ENCODE results near the gene SCMH1. TPM values are rescaled to one million over a fixed set of nuclear protein-coding genes. Genes with fewer than 3 reads are reported as not detected.

SCMH1 gene
- polyA plus RNA-seq, 1 of the 3 experiments (the other 2 are of a cell fraction) = 38.5 TPM

GRCh38 chr1:41056907-41057306 lies 185.2 kb downstream of the SCMH1 start:
- no peak for TF ChIP-seq JUND (IDR thresholded peaks at IDR 0.05)
- no peak for TF ChIP-seq USF1 (IDR thresholded peaks at IDR 0.05; ENCODE audit: borderline replicate concordance, low read depth)
- no peak for TF ChIP-seq TEAD4 (IDR thresholded peaks at IDR 0.05; ENCODE audit: borderline replicate concordance, insufficient read depth)
- TF ChIP-seq SMC3 (IDR thresholded peaks at IDR 0.05; ENCODE audit: low read depth, low read length) = no peak
- no peaks in the 10 kb centered on the region for H4K20me1 ChIP-seq (ENCODE audit: insufficient read depth)

DNA sequence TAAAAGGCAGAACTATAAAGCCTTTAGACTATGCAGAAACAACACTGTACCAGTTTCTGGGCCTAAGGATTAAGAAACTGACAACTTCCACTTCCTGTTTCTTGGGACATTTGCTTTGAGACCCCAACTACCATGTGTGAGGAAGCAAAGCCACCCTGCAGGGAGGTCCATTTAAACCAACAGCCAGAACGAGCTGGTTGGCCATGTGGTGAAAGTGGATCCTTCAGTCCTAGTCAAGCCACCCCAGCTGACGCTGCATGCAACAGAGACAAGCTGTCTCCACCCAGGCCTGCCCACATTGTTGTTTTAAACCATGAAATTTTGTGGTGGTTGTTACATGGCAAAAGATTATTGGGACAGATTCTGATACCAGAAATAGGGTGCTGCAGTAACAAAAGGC lies 188.8 kb downstream of the SCMH1 start:
- Histone ChIP-seq H3K4me2 (no peak overlapping the region), H3K36me3 (replicated peaks in 1 of 2; ENCODE audit: control insufficient read depth in 1 of 2, insufficient read depth in 2 of 2, low read length in 1 of 2) (peaks cover 18 to 21% of the 10 kb centered on the region in 2 experiments), H2AFZ (ENCODE audit: low read depth) (no peak overlapping the region), H3K9me2 (no peaks in the 10 kb centered on the region), H3K9ac (no peak overlapping the region), H3K79me2 (ENCODE audit: insufficient read depth) (no peaks in the 10 kb centered on the region), H4K20me1 (ENCODE audit: insufficient read depth) (no peaks in the 10 kb centered on the region), H3K27me3 (ENCODE audit: insufficient read depth) (no peaks in the 10 kb centered on the region), H3K9me3 (no peaks in the 10 kb centered on the region), H3K4me1 (ENCODE audit: control insufficient read depth in 1 of 2, insufficient read depth in 2 of 2, low read depth in 1 of 2, low read length in 1 of 2) (no peaks in the 10 kb centered on the region), H3K4me3 (ENCODE audit: low read depth in 2 of 2, low read length in 1 of 2) (no peak overlapping the region), H3F3A (replicated peaks; ENCODE audit: insufficient read depth) (no peaks in the 10 kb centered on the region), H3K27ac (ENCODE audit: low read depth in 2 of 2, low read length in 1 of 2) (no peak overlapping the region)
- WGBS (ENCODE audit: low lambda C conversion rate) = 100% methylated on average over 2 of the region's 2 CpGs
- no peak for DNase-seq
- ChIA-PET POLR2A (no interaction called here), CTCF (interaction anchor here (1.5 kb wide), 1 partner anchor 30 kb away, joined by 3 read pairs; no protein-coding TSS in a partner anchor)
- no peak for TF ChIP-seq GABPA (IDR thresholded peaks at IDR 0.05; ENCODE audit: low read depth)
- no peak for TF ChIP-seq USF1 (IDR thresholded peaks at IDR 0.05; ENCODE audit: borderline replicate concordance, low read depth)
- TF ChIP-seq, protein P1, sequence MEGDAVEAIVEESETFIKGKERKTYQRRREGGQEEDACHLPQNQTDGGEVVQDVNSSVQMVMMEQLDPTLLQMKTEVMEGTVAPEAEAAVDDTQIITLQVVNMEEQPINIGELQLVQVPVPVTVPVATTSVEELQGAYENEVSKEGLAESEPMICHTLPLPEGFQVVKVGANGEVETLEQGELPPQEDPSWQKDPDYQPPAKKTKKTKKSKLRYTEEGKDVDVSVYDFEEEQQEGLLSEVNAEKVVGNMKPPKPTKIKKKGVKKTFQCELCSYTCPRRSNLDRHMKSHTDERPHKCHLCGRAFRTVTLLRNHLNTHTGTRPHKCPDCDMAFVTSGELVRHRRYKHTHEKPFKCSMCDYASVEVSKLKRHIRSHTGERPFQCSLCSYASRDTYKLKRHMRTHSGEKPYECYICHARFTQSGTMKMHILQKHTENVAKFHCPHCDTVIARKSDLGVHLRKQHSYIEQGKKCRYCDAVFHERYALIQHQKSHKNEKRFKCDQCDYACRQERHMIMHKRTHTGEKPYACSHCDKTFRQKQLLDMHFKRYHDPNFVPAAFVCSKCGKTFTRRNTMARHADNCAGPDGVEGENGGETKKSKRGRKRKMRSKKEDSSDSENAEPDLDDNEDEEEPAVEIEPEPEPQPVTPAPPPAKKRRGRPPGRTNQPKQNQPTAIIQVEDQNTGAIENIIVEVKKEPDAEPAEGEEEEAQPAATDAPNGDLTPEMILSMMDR (IDR thresholded peaks at IDR 0.05) = no peak
- no peak for TF ChIP-seq EZH2phosphoT487 (IDR thresholded peaks at IDR 0.05; ENCODE audit: borderline replicate concordance, low read depth)
- TF ChIP-seq RFX5 (IDR thresholded peaks at IDR 0.05; ENCODE audit: low read length) = no peak
- TF ChIP-seq CHD2 (IDR thresholded peaks at IDR 0.05; ENCODE audit: low read length, partially characterized antibody) = no peak
- TF ChIP-seq TEAD4 (IDR thresholded peaks at IDR 0.05; ENCODE audit: borderline replicate concordance, insufficient read depth) = no peak
- TF ChIP-seq JUND (IDR thresholded peaks at IDR 0.05) = no peak

More at GRCh38 chr1:41056907-41057306, 185.2 kb downstream of the SCMH1 start:
- no peak overlapping the region for H3K27ac ChIP-seq (ENCODE audit: low read depth in 2 of 2, low read length in 1 of 2)
- H3K27me3 ChIP-seq (ENCODE audit: insufficient read depth) = no peaks in the 10 kb centered on the region
- ChIA-PET POLR2A (no interaction called here), CTCF (interaction anchor here (1.4 kb wide), 1 partner anchor 16 kb away, joined by 3 read pairs; no protein-coding TSS in a partner anchor)
- no peaks in the 10 kb centered on the region for H3F3A ChIP-seq (replicated peaks; ENCODE audit: insufficient read depth)
- no peaks in the 10 kb centered on the region for H3K9me2 ChIP-seq
- H3K9me3 ChIP-seq = no peaks in the 10 kb centered on the region
- H3K36me3 ChIP-seq (replicated peaks in 1 of 2; ENCODE audit: control insufficient read depth in 1 of 2, insufficient read depth in 2 of 2, low read length in 1 of 2) = peaks cover 9 to 37% of the 10 kb centered on the region in 2 experiments
- H3K4me1 ChIP-seq (ENCODE audit: control insufficient read depth in 1 of 2, insufficient read depth in 2 of 2, low read depth in 1 of 2, low read length in 1 of 2) = no peaks in the 10 kb centered on the region
- H3K4me3 ChIP-seq (ENCODE audit: low read depth in 2 of 2, low read length in 1 of 2) = no peak overlapping the region
- H3K9ac ChIP-seq = no peak overlapping the region
- H3K4me2 ChIP-seq = no peak overlapping the region
- 98% methylated on average over 5 of the region's 5 CpGs for WGBS (ENCODE audit: low lambda C conversion rate)
- no peak overlapping the region for H2AFZ ChIP-seq (ENCODE audit: low read depth)
- no peaks in the 10 kb centered on the region for H3K79me2 ChIP-seq (ENCODE audit: insufficient read depth)
- DNase-seq = no peak

Measured in SK-N-SH (cell line).